ENCODE results near the gene PCK1. TPM values are rescaled to one million over a fixed set of nuclear protein-coding genes. Genes with fewer than 3 reads are reported as not detected.

The PCK1 gene
- total and polyA plus RNA-seq, 10 donors, result 0.04 to 0.67 (median 0.17) TPM; not detected in 3

DNA sequence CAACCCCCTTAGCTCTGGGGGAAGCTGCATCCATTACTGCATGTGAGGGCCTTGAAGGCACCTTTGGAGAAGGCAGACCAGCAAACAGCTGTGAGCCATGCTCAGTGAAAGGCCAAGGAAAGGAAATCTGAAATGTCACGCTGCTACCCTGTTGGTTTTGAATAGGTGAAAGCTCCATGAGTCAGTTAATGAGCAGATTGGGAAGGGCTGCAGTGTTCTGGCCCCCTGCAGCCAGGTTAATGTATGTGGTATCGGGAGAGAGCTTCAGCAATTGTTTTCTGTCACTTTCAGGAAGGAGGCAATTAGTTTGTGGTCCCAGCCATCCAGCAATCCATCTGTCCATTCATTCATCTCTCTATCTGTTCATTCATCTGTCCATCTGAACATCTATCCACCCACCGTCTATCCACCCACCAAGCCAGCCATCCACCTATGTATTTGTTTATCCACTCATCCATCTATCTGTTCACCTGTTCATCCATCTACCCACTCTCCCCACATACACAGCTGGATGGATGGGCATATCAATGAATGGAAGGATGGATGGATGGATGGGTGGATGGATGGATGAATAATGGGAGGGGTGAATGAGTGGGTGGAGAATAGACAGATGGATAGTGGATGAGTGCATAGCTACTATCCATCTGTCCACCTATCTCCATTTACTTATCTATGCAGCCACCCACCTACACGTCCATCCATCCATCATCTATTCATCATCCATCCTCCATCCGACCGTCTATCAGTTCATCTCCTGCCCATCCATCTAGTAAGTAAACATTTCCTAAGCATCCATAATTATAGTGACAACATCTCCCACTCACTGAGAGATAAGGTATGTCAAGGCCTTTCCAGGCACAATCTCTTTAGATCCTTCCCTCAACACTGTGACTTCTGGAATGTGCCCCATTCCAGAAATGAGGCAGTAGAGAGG, 16.0 kb downstream of the PCK1 start:
- H3K4me3 ChIP-seq, result no peak overlapping the region
- H3K4me1 ChIP-seq, result peaks cover 0 to 26% (median 12%) of the 10 kb centered on the region in 6 donors
- no peaks in the 10 kb centered on the region for H3K9me3 ChIP-seq
- TF ChIP-seq CTCF (IDR thresholded peaks at IDR 0.05 in 8 of 11, conservative IDR thresholded peaks at IDR 0.05 in 3 of 11), result no peak
- no peak for TF ChIP-seq POLR2AphosphoS5 (IDR thresholded peaks at IDR 0.05)
- TF ChIP-seq POLR2A (IDR thresholded peaks at IDR 0.05), result no peak
- WGBS, 5 donors, result 70 to 84% (median 78%) methylated on average over 6 of the region's 6 CpGs
- intact Hi-C loops (cut with DNase I; ENCODE audit: low total_unique reads), result no loop called here
- H3K36me3 ChIP-seq, result no peaks in the 10 kb centered on the region
- peaks cover 0 to 83% (median 12%) of the 10 kb centered on the region in 7 donors for H3K27me3 ChIP-seq (replicated peaks in 1 of 7)
- DNase-seq, result peak; percentile 6
- no peak overlapping the region for H3K27ac ChIP-seq

- no peaks in the 10 kb centered on the region for H3K36me3 ChIP-seq
- no peaks in the 10 kb centered on the region for H3K9me3 ChIP-seq
- 78 to 90% (median 83%) methylated on average over 10 of the region's 10 CpGs for WGBS, 5 donors
- peaks cover 0 to 36% (median 21%) of the 10 kb centered on the region in 6 donors for H3K4me1 ChIP-seq
- no peak overlapping the region for H3K4me3 ChIP-seq
- peak; percentile 39 for DNase-seq
- peaks cover 0 to 88% (median 12%) of the 10 kb centered on the region in 7 donors for H3K27me3 ChIP-seq (replicated peaks in 1 of 7)
- H3K27ac ChIP-seq, result no peak overlapping the region
- no peak for TF ChIP-seq POLR2AphosphoS5 (IDR thresholded peaks at IDR 0.05)
- TF ChIP-seq CTCF (IDR thresholded peaks at IDR 0.05 in 8 of 11, conservative IDR thresholded peaks at IDR 0.05 in 3 of 11), result no peak
- TF ChIP-seq POLR2A (IDR thresholded peaks at IDR 0.05), result no peak
- intact Hi-C loops (cut with DNase I; ENCODE audit: low total_unique reads), result no loop called here
Observed at GRCh38 chr20:57577679-57578475, 17.0 kb downstream of the PCK1 start.

GRCh38 chr20:57578476-57579165, 17.7 kb downstream of the PCK1 start:
- Histone ChIP-seq H3K9me3 (no peaks in the 10 kb centered on the region), H3K27me3 (replicated peaks in 1 of 7) (peaks cover 0 to 88% (median 12%) of the 10 kb centered on the region in 7 donors), H3K4me1 (peaks cover 0 to 37% (median 22%) of the 10 kb centered on the region in 6 donors), H3K27ac (no peak overlapping the region), H3K36me3 (no peaks in the 10 kb centered on the region), H3K4me3 (no peak overlapping the region)
- intact Hi-C loops (cut with DNase I; ENCODE audit: low total_unique reads), result no loop called here
- TF ChIP-seq POLR2A (IDR thresholded peaks at IDR 0.05) (no peak), POLR2AphosphoS5 (IDR thresholded peaks at IDR 0.05) (no peak)
- 67 to 87% (median 80%) methylated on average over 10 of the region's 10 CpGs for WGBS, 5 donors
- DNase-seq, result peak; percentile 56

DNA sequence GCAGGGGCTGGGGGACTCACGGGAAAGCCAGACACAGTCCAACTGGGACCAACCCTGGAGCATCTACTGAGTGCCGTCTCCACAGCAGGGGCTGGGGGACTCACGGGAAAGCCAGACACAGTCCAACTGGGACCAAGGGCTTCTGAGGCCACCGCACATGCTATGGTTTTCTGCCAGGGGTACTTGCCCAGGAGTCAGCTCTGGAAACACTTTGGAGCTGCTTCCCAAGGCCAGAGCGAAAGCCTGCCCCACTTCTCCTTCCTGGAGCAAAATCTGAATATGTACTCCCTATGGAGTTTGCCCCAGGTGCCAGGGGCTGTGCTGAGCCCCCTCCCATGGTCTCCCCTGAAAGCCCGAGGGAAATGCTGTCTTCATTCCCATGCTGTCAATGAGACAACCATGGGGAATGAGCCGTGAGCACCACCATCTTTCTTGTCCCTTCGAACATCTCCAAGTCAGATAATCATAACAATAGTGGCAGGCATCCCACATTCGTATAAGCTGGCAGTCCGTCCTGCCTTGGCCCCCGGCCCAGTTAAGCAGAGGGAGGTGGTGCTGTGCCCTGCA, 18.5 kb downstream of the PCK1 start:
- H3K4me3 ChIP-seq, result no peak overlapping the region
- peaks cover 0 to 88% (median 12%) of the 10 kb centered on the region in 7 donors for H3K27me3 ChIP-seq (replicated peaks in 1 of 7)
- intact Hi-C loops (cut with DNase I; ENCODE audit: low total_unique reads), result no loop called here
- peak; percentile 30 for DNase-seq
- H3K4me1 ChIP-seq, result peaks cover 0 to 31% (median 20%) of the 10 kb centered on the region in 6 donors
- WGBS, 5 donors, result 65 to 72% (median 69%) methylated on average over 9 to 11 of the region's 11 CpGs
- H3K36me3 ChIP-seq, result no peaks in the 10 kb centered on the region
- no peak overlapping the region for H3K27ac ChIP-seq
- TF ChIP-seq CTCF (IDR thresholded peaks at IDR 0.05 in 8 of 11, conservative IDR thresholded peaks at IDR 0.05 in 3 of 11) (no peak), POLR2AphosphoS5 (IDR thresholded peaks at IDR 0.05) (no peak), POLR2A (IDR thresholded peaks at IDR 0.05) (no peak)
- no peaks in the 10 kb centered on the region for H3K9me3 ChIP-seq

Data from spleen (tissue), 11 donors.